Measurements from ENCODE around the gene HSPB7. TPM values are rescaled to one million over a fixed set of nuclear protein-coding genes. Genes with fewer than 3 reads are reported as not detected.
A peak's percentile ranks its signal among the peaks of the same experiment; 100 is the strongest.
"Not testable (repeated sequence)": the region's sequence is repeated elsewhere in the genome, so short reads cannot be mapped to it uniquely, and the experiment has no call there.

The HSPB7 gene
- total RNA-seq, 1 experiment from 2014 or later = not detected

- DNase-seq (ENCODE audit: low spot score) = no peak
Observed at GRCh38 chr1:16050328-16050727, 32.5 kb upstream of the HSPB7 start.

- DNase-seq (ENCODE audit: low spot score) = no peak
Observed at GRCh38 chr1:16048573-16049189, 30.8 kb upstream of the HSPB7 start.

- no peak for DNase-seq (ENCODE audit: low spot score)
Observed at GRCh38 chr1:16047791-16048475, 30.1 kb upstream of the HSPB7 start.

- DNase-seq (ENCODE audit: low spot score) = peak; percentile 13
Observed at GRCh38 chr1:16046842-16047241, 29.0 kb upstream of the HSPB7 start.

- no peak for DNase-seq (ENCODE audit: low spot score)
Observed at GRCh38 chr1:16043950-16044349, 26.1 kb upstream of the HSPB7 start.

- DNase-seq (ENCODE audit: low spot score) = no peak
Observed at GRCh38 chr1:16043521-16043920, 25.7 kb upstream of the HSPB7 start, which contains the start of gene CLCNKB. Gene CLCNKB (plus strand): TSS chr1:16043782. CDS start chr1:16044493, 711 bp downstream.

GRCh38 chr1:16042654-16043053 is 24.8 kb upstream of the HSPB7 start:
- not testable (repeated sequence) for DNase-seq (ENCODE audit: low spot score)

- no peak for DNase-seq (ENCODE audit: low spot score)
Observed at GRCh38 chr1:16042096-16042495, 24.3 kb upstream of the HSPB7 start.

- DNase-seq (ENCODE audit: low spot score) = no peak
Observed at GRCh38 chr1:16041200-16041599, 23.4 kb upstream of the HSPB7 start.

GRCh38 chr1:16039871-16040270 is 22.0 kb upstream of the HSPB7 start:
- not testable (repeated sequence) for DNase-seq (ENCODE audit: low spot score)

- DNase-seq (ENCODE audit: low spot score) = no peak
Observed at GRCh38 chr1:16038620-16038912, 20.7 kb upstream of the HSPB7 start.

GRCh38 chr1:16036461-16036860 is 18.6 kb upstream of the HSPB7 start:
- DNase-seq (ENCODE audit: low spot score) = not testable (repeated sequence)

GRCh38 chr1:16033103-16033632 is 15.3 kb upstream of the HSPB7 start:
- not testable (repeated sequence) for DNase-seq (ENCODE audit: low spot score)

- peak; percentile 78 for DNase-seq (ENCODE audit: low spot score)
Observed at GRCh38 chr1:16032388-16033102, 14.7 kb upstream of the HSPB7 start.

GRCh38 chr1:16031551-16031950 is 13.7 kb upstream of the HSPB7 start:
- DNase-seq (ENCODE audit: low spot score) = no peak

GRCh38 chr1:16029288-16029687 is 11.4 kb upstream of the HSPB7 start:
- DNase-seq (ENCODE audit: low spot score) = no peak

GRCh38 chr1:16029003-16029268 is 11.1 kb upstream of the HSPB7 start:
- DNase-seq (ENCODE audit: low spot score) = not testable (repeated sequence)

- DNase-seq (ENCODE audit: low spot score) = no peak
Observed at GRCh38 chr1:16028237-16029002, 10.6 kb upstream of the HSPB7 start.

- no peak for DNase-seq (ENCODE audit: low spot score)
Observed at GRCh38 chr1:16026723-16027484, 9.1 kb upstream of the HSPB7 start.

- DNase-seq (ENCODE audit: low spot score) = not testable (repeated sequence)
Observed at GRCh38 chr1:16026302-16026701, 8.5 kb upstream of the HSPB7 start.

- no peak for DNase-seq (ENCODE audit: low spot score)
Observed at GRCh38 chr1:16023050-16023653, 5.3 kb upstream of the HSPB7 start.
